ENCODE measurements around the gene COL8A1.

The COL8A1 gene

DNA sequence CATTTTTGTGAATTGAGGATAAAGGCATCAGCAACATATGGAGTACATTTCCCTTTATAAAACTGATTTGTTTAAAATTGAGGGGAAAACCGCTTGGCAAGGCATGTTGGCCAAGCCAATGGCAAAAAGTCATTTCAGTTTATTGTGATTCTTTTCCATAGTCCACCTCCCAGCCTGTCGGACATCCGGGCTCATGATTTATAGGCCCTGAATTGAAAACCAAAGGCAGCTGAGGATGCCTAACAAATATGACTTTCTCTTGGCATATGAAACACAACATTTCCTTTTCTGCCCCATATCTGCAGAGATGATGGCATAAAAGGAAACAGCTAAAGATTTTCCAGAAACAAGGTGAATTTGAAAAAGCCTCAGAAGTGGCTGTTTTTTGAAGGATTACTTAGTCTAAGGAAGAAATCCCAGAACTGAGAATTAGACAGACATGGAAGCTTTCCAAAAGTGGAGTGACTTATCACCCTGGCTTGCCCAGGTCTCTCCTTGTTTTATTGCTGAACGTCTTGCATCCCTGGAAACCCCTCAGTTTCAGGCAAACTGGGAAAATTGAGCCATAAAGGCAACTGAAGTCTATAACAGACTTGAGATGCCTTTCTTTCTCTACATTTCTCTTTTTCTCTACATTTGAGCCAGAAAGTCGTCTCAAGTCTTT is 74.0 kb downstream of the COL8A1 start:
- DNase-seq (ENCODE audit: insufficient read length, low spot score) (no peak), FAIRE-seq (no peak)
- TF ChIP-seq CTCF (IDR thresholded peaks at IDR 0.05; ENCODE audit: insufficient read depth, missing control alignments): no peak

DNA sequence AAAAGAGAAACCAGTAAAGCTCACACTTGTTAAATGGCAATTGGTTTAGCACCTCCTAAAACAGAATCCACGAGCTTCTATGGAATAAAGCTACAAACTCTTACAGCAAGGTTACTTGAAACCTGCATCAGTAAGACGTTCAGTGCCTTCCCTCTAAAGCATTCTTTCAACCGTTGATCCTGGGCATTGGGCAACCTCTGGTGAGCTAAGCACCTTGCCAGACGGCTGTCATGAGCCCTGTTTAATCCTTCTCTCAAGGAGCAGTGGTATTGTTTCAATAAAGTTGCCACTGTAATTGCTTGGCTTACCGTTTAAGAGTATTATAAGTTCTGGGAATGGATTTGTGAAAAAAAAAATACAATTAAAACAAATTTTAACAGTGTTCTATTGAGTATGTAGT is 75.0 kb downstream of the COL8A1 start:
- no peak for DNase-seq (ENCODE audit: insufficient read length, low spot score)
- TF ChIP-seq CTCF (IDR thresholded peaks at IDR 0.05; ENCODE audit: insufficient read depth, missing control alignments): no peak
- no peak for FAIRE-seq

DNA sequence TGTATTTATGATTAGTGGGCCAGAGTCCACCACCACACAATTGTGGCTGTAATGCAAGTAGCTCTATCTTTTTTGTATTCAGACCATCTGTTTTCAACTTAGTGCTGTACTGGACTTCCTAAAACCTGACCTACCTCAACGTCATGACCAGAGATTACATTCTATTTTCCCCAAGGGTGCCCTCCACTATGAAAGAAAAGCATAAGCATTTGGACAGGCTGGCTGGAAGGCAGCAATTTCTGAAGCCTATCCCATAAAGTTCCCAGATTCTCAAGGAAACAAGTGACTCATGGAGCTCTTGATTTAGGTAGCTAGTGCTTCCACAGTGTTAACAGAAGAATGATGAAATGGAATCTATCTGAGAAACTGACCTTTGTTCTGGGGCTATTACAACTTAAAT is 75.8 kb downstream of the COL8A1 start:
- DNase-seq (ENCODE audit: insufficient read length, low spot score) (no peak), FAIRE-seq (no peak)
- no peak for TF ChIP-seq CTCF (IDR thresholded peaks at IDR 0.05; ENCODE audit: insufficient read depth, missing control alignments)

DNA sequence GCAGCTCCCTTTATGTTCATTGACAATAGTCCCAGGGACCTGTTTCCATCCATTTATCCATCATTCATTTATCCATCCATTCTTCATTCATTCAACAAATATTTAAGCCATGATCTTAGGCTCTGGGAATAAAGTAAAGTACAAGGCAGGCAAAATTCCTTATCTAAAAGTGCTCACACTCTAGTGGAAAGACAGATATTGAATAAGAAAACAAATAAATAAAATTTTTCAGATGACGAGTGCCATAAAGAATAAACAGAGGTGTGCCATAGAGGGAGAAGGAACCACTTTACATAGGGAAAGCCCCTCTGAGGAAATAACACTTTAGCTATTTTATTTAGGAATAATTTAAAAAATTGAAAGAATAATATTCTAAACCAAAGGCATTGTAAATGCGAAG is 76.2 kb downstream of the COL8A1 start:
- TF ChIP-seq CTCF (IDR thresholded peaks at IDR 0.05; ENCODE audit: insufficient read depth, missing control alignments): no peak
- no peak for DNase-seq (ENCODE audit: insufficient read length, low spot score)
- no peak for FAIRE-seq

- DNase-seq (ENCODE audit: insufficient read length, low spot score): no peak
- no peak for TF ChIP-seq CTCF (IDR thresholded peaks at IDR 0.05; ENCODE audit: insufficient read depth, missing control alignments)
- FAIRE-seq: no peak
These were observed 78.1 kb downstream of the COL8A1 start for GRCh38 chr3:99716463-99716995.

- FAIRE-seq: no peak
- DNase-seq (ENCODE audit: insufficient read length, low spot score): no peak
- TF ChIP-seq CTCF (IDR thresholded peaks at IDR 0.05; ENCODE audit: insufficient read depth, missing control alignments): no peak
These were observed 82.7 kb downstream of the COL8A1 start for GRCh38 chr3:99720985-99721632.

- TF ChIP-seq CTCF (IDR thresholded peaks at IDR 0.05; ENCODE audit: insufficient read depth, missing control alignments): no peak
- DNase-seq (ENCODE audit: insufficient read length, low spot score) (no peak), FAIRE-seq (no peak)
These were observed 83.2 kb downstream of the COL8A1 start for GRCh38 chr3:99721633-99722007.

All from D721Med (cell line).